Astrocyte (in vitro differentiated cells and primary cell): ENCODE results near the gene CACNB2.

Experiments
- EZH2 ChIP-seq: IDR thresholded peaks from 2 replicates; pipeline ENCODE4 v1.6.1; 2012; ENCODE audit warnings: mild to moderate bottlenecking, low read length, inconsistent platforms; ENCODE audit not compliant: insufficient read depth
- TF ChIP-seq, protein P1 (sequence below): IDR thresholded peaks from 2 replicates; pipeline ENCODE4 v1.5.1; 2011; ENCODE audit warnings: low read depth, mild to moderate bottlenecking, inconsistent platforms, low read length, moderate library complexity; ENCODE audit not compliant: insufficient read depth

DNA sequence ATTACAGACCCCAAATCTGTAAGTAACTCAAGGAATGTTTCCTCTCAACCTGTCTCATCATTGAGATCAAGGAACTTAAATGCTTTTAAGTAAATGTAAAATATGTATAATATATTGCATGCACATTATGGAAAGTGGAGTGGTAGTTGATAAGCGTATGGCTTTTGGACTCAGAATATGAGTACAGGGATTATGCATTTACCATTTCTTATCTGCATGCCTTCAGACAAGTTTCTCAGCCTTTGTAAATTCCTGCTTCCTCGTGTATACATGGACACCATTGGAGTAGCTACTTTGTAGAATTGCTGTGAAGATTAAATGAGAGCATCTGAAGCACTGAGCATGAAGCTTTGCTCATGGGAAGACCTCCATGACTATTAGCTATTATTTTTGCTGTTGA lies 70.5 kb downstream of the CACNB2 start:
- no peak for TF ChIP-seq EZH2
- TF ChIP-seq, protein P1, sequence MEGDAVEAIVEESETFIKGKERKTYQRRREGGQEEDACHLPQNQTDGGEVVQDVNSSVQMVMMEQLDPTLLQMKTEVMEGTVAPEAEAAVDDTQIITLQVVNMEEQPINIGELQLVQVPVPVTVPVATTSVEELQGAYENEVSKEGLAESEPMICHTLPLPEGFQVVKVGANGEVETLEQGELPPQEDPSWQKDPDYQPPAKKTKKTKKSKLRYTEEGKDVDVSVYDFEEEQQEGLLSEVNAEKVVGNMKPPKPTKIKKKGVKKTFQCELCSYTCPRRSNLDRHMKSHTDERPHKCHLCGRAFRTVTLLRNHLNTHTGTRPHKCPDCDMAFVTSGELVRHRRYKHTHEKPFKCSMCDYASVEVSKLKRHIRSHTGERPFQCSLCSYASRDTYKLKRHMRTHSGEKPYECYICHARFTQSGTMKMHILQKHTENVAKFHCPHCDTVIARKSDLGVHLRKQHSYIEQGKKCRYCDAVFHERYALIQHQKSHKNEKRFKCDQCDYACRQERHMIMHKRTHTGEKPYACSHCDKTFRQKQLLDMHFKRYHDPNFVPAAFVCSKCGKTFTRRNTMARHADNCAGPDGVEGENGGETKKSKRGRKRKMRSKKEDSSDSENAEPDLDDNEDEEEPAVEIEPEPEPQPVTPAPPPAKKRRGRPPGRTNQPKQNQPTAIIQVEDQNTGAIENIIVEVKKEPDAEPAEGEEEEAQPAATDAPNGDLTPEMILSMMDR = no peak
